HCT116 (cell line): ENCODE data around the gene SCG5. TPM values are rescaled to one million over a fixed set of nuclear protein-coding genes. Genes with fewer than 3 reads are reported as not detected.

Experiments used
- ATAC-seq: fragments of 200-7000 bp; cut with Tn5 transposase; 2 replicates; pipeline ENCODE4 v1.9.1; 2020; ENCODE audit warnings: mild to moderate bottlenecking, moderate library complexity
- BruUV-seq: library from RNA; stranded (reverse); fragments of 400-500 nt; replicated peaks from 2 replicates; lab custom pipeline; 2021; lab: Mats Ljungman, UMichigan
- CTCF ChIA-PET: fragments of 300-600 bp; sonication (Branson Sonifier 250); formaldehyde crosslinking; loops from one replicate; lab custom pipeline; 2021; ENCODE audit warnings: antibody characterized with exemption; lab: Charles Lee
- POLR2A ChIA-PET: fragments of 300-600, 350-600 bp; sonication (Branson Sonifier 250); formaldehyde crosslinking; loops from one replicate; lab custom pipeline; 2021; ENCODE audit warnings: antibody characterized with exemption; lab: Charles Lee
- RAD21 ChIA-PET, 2 experiments: fragments of 300-600 bp; sonication (Branson Sonifier 250); formaldehyde crosslinking; loops; one replicate each; lab custom pipeline; 2023; ENCODE audit warnings: low total read pairs in 2 of 2; ENCODE audit not compliant: uncharacterized antibody in 2 of 2, unreplicated experiment in 2 of 2, low non-redundant PET in 1 of 2; lab: Charles Lee
- DNase-seq: peaks from one replicate; pipeline ENCODE4 v3.0.0-alpha.2; 2010; ENCODE audit warnings: low read depth, low spot score
- H2AFZ ChIP-seq: fragments of 200-600 bp; shearing (Covaris generic), sonication (generic); 2 replicates; pipeline ENCODE4 v1.6.1; 2017; ENCODE audit warnings: low read depth, mixed run types, mixed read lengths, antibody characterized with exemption, low read length; ENCODE audit not compliant: poor library complexity, severe bottlenecking
- H3K27ac ChIP-seq: 2 replicates; pipeline ENCODE4 v1.5.1; 2012; ENCODE audit warnings: low read depth, low read length
- H3K27me3 ChIP-seq: fragments of 200-600 bp; sonication (generic); 2 replicates; pipeline ENCODE4 v1.6.1; 2016; ENCODE audit warnings: mixed run types, low read length, mixed read lengths; ENCODE audit not compliant: insufficient read depth
- H3K36me3 ChIP-seq, 2 experiments: fragments of 200-500 bp in 1 of 2; fragments of 200-600 bp in 1 of 2; sonication (Bioruptor generic) in 1 of 2; sonication (generic) in 1 of 2; 2 replicates each; pipeline versions ENCODE4 v1.5.1 to v1.6.1; 2014 to 2016; ENCODE audit warnings: low read length in 2 of 2, inconsistent platforms in 1 of 2, mixed read lengths in 1 of 2, mixed run types in 1 of 2; ENCODE audit not compliant: insufficient read depth in 2 of 2, control insufficient read depth in 1 of 2
- H3K4me1 ChIP-seq, 2 experiments: fragments of 200-600 bp in 1 of 2; sonication (generic) in 1 of 2; 2 replicates each; pipeline versions ENCODE4 v1.5.1 to v1.6.1; 2012 to 2017; ENCODE audit warnings: low read length in 2 of 2, inconsistent platforms in 1 of 2, mild to moderate bottlenecking in 1 of 2, mixed read lengths in 1 of 2, mixed run types in 1 of 2, moderate library complexity in 1 of 2; ENCODE audit not compliant: insufficient read depth in 2 of 2, control insufficient read depth in 1 of 2
- H3K4me2 ChIP-seq: fragments of 200-600 bp; sonication (generic); 2 replicates; pipeline ENCODE4 v1.6.1; 2017; ENCODE audit warnings: mixed run types, low read length, mixed read lengths
- H3K4me3 ChIP-seq, 2 experiments: fragments of 200-600 bp in 1 of 2; sonication (generic) in 1 of 2; replicated peaks in 1 of 2; 2 replicates each; pipeline ENCODE4 v1.5.1; 2011 to 2016; ENCODE audit warnings: low read length in 2 of 2, control low read depth in 1 of 2, low read depth in 1 of 2, mild to moderate bottlenecking in 1 of 2, mixed read lengths in 1 of 2, mixed run types in 1 of 2
- H3K79me2 ChIP-seq: fragments of 200-600 bp; sonication (generic); 2 replicates; pipeline ENCODE4 v1.6.1; 2017; ENCODE audit warnings: mild to moderate bottlenecking, mixed run types, low read length, moderate library complexity, mixed read lengths; ENCODE audit not compliant: insufficient read depth
- H3K9ac ChIP-seq: fragments of 200-600 bp; sonication (generic); 2 replicates; pipeline ENCODE4 v1.6.1; 2016; ENCODE audit warnings: low read length, mixed read lengths
- H3K9me2 ChIP-seq: fragments of 200-600 bp; sonication (generic), shearing (Covaris generic); 2 replicates; pipeline ENCODE4 v1.6.1; 2017; ENCODE audit warnings: mixed run types, mild to moderate bottlenecking, moderate library complexity; ENCODE audit not compliant: insufficient read depth
- H3K9me3 ChIP-seq, 2 experiments: fragments of 200-500 bp in 1 of 2; fragments of 200-600 bp in 1 of 2; sonication (Bioruptor generic) in 1 of 2; sonication (generic) in 1 of 2; 2 replicates each; pipeline ENCODE4 v1.6.1; 2014 to 2017; ENCODE audit warnings: low read length in 2 of 2, mixed read lengths in 2 of 2, inconsistent platforms in 1 of 2, low read depth in 1 of 2, mild to moderate bottlenecking in 1 of 2, mixed run types in 1 of 2, moderate library complexity in 1 of 2; ENCODE audit not compliant: control insufficient read depth in 1 of 2, insufficient read depth in 1 of 2
- H4K20me1 ChIP-seq: fragments of 200-600 bp; sonication (generic), shearing (Covaris generic); 2 replicates; pipeline ENCODE4 v1.6.1; 2017; ENCODE audit warnings: mixed run types, mild to moderate bottlenecking, moderate library complexity; ENCODE audit not compliant: insufficient read depth
- CEBPB ChIP-seq: IDR thresholded peaks from 2 replicates; pipeline ENCODE4 v1.6.1; 2012; ENCODE audit warnings: low read depth
- EGR1 ChIP-seq: IDR thresholded peaks from 2 replicates; pipeline ENCODE4 v1.6.1; 2012; ENCODE audit warnings: low read depth
- EZH2phosphoT487 ChIP-seq: fragments of 200-600 bp; IDR thresholded peaks from 2 replicates; pipeline ENCODE4 v1.6.1; 2018; ENCODE audit warnings: antibody characterized with exemption, borderline replicate concordance
- JUND ChIP-seq: IDR thresholded peaks from 2 replicates; pipeline ENCODE4 v1.6.1; 2012
- POLR2A ChIP-seq: IDR thresholded peaks from 2 replicates; pipeline ENCODE4 v1.7.0; 2011; ENCODE audit warnings: borderline replicate concordance; ENCODE audit not compliant: insufficient read depth, insufficient read length; ENCODE audit errors: extremely low read depth
- POLR2AphosphoS5 ChIP-seq: IDR thresholded peaks from 2 replicates; pipeline ENCODE4 v1.6.1; 2011; ENCODE audit warnings: mild to moderate bottlenecking, low read depth, low read length, moderate library complexity
- SIN3A ChIP-seq: IDR thresholded peaks from 2 replicates; pipeline ENCODE4 v1.6.1; 2012; ENCODE audit warnings: low read depth
- SP1 ChIP-seq: IDR thresholded peaks from 2 replicates; pipeline ENCODE4 v1.6.1; 2012; ENCODE audit warnings: low read depth
- SRF ChIP-seq: IDR thresholded peaks from 2 replicates; pipeline ENCODE4 v1.6.1; 2012; ENCODE audit warnings: low read depth
- TCF7L2 ChIP-seq: IDR thresholded peaks from 2 replicates; pipeline ENCODE4 v1.7.0; 2011; ENCODE audit warnings: borderline replicate concordance, inconsistent platforms; ENCODE audit not compliant: insufficient read depth, insufficient read length; ENCODE audit errors: extremely low read depth
- YY1 ChIP-seq: IDR thresholded peaks from 2 replicates; pipeline ENCODE4 v1.6.1; 2011; ENCODE audit warnings: low read length, low read depth, moderate library complexity, mild to moderate bottlenecking; ENCODE audit not compliant: insufficient replicate concordance; ENCODE audit errors: extremely low read depth
- intact Hi-C: fragments of 100-400 bp; cut with micrococcal nuclease; formaldehyde crosslinking; loops from 2 replicates; pipeline ENCODE4 v1.10.0; 2022
- total RNA-seq: library from RNA; stranded (reverse); gene quantifications from one replicate; pipeline ENCODE4 v1.2.1, GENCODE V29; 2021; ENCODE audit not compliant: unreplicated experiment
- TF ChIP-seq, protein P1 (sequence below): IDR thresholded peaks from 2 replicates; pipeline ENCODE4 v1.6.1; 2011; ENCODE audit warnings: mild to moderate bottlenecking, low read length, moderate library complexity; ENCODE audit not compliant: insufficient replicate concordance; ENCODE audit errors: extremely low read depth
- TF ChIP-seq, protein P2 (sequence below): IDR thresholded peaks from 2 replicates; pipeline ENCODE4 v1.6.1; 2012

SCG5 gene
- total RNA-seq, 1 experiment from 2014 or later: 1.7 TPM

DNA sequence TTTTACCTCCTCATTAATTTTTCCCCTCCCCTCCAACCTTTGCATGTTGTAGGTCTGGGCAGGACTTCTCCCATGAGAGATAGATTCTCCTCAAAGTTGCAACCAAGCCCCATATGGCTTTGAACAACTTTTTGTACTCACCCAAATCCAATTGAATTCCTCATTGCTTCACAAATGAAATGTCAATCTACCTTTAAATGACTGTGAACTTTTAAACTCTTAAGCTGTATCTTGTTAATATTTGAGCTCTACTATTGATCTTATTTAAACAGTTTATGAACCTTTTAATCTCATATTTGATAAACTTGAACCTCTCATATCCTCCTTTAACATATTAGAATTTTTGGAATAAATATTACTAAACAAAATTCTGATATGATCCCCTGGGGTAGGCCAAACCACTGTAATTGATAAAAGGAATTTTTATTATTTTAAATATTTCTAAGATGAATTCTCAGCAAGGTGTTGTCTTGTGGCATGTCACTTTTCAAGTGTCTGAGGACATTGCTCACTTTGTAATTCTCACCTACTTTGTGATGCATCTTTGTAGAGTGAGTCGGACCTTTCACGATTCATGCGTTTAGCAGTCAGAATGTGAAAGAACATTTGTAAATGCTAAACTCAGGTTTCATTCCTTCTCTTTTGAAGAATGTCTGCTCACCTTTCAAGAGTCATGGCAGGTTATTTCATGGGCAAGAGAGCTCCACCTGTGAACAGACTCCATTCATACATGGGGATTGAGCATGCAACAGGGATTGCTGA, 52.9 kb downstream of the SCG5 start:
- no peak overlapping the region for H3K27ac ChIP-seq
- POLR2A ChIA-PET: no interaction called here
- no peak overlapping the region for H2AFZ ChIP-seq
- H4K20me1 ChIP-seq: no peaks in the 10 kb centered on the region
- RAD21 ChIA-PET: no interaction called here
- TF ChIP-seq, protein P1, sequence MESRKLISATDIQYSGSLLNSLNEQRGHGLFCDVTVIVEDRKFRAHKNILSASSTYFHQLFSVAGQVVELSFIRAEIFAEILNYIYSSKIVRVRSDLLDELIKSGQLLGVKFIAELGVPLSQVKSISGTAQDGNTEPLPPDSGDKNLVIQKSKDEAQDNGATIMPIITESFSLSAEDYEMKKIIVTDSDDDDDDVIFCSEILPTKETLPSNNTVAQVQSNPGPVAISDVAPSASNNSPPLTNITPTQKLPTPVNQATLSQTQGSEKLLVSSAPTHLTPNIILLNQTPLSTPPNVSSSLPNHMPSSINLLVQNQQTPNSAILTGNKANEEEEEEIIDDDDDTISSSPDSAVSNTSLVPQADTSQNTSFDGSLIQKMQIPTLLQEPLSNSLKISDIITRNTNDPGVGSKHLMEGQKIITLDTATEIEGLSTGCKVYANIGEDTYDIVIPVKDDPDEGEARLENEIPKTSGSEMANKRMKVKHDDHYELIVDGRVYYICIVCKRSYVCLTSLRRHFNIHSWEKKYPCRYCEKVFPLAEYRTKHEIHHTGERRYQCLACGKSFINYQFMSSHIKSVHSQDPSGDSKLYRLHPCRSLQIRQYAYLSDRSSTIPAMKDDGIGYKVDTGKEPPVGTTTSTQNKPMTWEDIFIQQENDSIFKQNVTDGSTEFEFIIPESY: no peak
- TF ChIP-seq CEBPB (no peak), POLR2AphosphoS5 (no peak), TCF7L2 (no peak), POLR2A (no peak), SP1 (no peak), SRF (no peak), YY1 (no peak), EGR1 (no peak), JUND (no peak), SIN3A (no peak), EZH2phosphoT487 (no peak)
- TF ChIP-seq, protein P2, sequence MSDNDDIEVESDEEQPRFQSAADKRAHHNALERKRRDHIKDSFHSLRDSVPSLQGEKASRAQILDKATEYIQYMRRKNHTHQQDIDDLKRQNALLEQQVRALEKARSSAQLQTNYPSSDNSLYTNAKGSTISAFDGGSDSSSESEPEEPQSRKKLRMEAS: no peak
- no peaks in the 10 kb centered on the region for H3K79me2 ChIP-seq
- H3K4me3 ChIP-seq: no peak overlapping the region
- peaks cover 3% of the 10 kb centered on the region; the same call in 1 of the 2 replicates for H3K9me2 ChIP-seq
- CTCF ChIA-PET: no interaction called here
- no peak overlapping the region for H3K4me2 ChIP-seq
- BruUV-seq: no TSS peak
- ATAC-seq (no peak), DNase-seq (no peak)
- intact Hi-C loops: no loop called here
- no peaks in the 10 kb centered on the region for H3K27me3 ChIP-seq
- no peaks in the 10 kb centered on the region for H3K36me3 ChIP-seq
- no peak overlapping the region for H3K9ac ChIP-seq
- no peaks in the 10 kb centered on the region for H3K9me3 ChIP-seq
- H3K4me1 ChIP-seq: no peaks in the 10 kb centered on the region
